K562 (cell line): ENCODE data around the gene HSBP1L1. TPM values are rescaled to one million over a fixed set of nuclear protein-coding genes. Genes with fewer than 3 reads are reported as not detected.

Experiments
- CBFA2T3 ChIP-seq: fragments of 450-650 bp; IDR thresholded peaks from 2 replicates; pipeline ENCODE4 v1.6.1; 2017
- ILF3 ChIP-seq: fragments of 450-650 bp; IDR thresholded peaks from 2 replicates; pipeline ENCODE4 v1.6.1; 2018; ENCODE audit warnings: antibody characterized with exemption, mild to moderate bottlenecking, moderate library complexity, borderline replicate concordance
- IRF9 ChIP-seq: fragments of 450-650 bp; IDR thresholded peaks from 2 replicates; pipeline ENCODE4 v1.6.1; 2016; ENCODE audit warnings: missing biosample characterization, missing genetic modification characterization
- MTF1 ChIP-seq: fragments of 250-450 bp; sonication (Bioruptor Pico); IDR thresholded peaks from 2 replicates; pipeline ENCODE4 v1.9.0; 2021; ENCODE audit warnings: moderate library complexity, mild to moderate bottlenecking, inconsistent platforms, borderline replicate concordance
- TFAP4 ChIP-seq: sonication (generic); formaldehyde crosslinking; IDR thresholded peaks from 2 replicates; pipeline ENCODE4 v1.8.0; 2022; ENCODE audit warnings: missing genetic modification reagents, mild to moderate bottlenecking, moderate library complexity, borderline replicate concordance
- ZC3H8 ChIP-seq: fragments of 450-650 bp; IDR thresholded peaks from 2 replicates; pipeline ENCODE4 v1.6.1; 2017
- ZNF23 ChIP-seq: fragments of 250-450 bp; sonication (Bioruptor Pico); IDR thresholded peaks from 2 replicates; pipeline ENCODE4 v1.4.0; 2020; ENCODE audit warnings: mild to moderate bottlenecking
- ZNF785 ChIP-seq: fragments of 250-450 bp; sonication (Bioruptor Pico); IDR thresholded peaks from 2 replicates; pipeline ENCODE4 v1.4.0; 2020; ENCODE audit warnings: mild to moderate bottlenecking
- polyA plus RNA-seq, 8 experiments: library from polyadenylated mRNA; depleted of rRNA in 4 of 8; stranded (reverse) in 5 of 8; unstranded in 3 of 8; fragments of >200 nt; fragmentation: Nextera tagmentation in 2 of 8; fragmentation: Illumina TruSeq in 1 of 8; extraction: Ambion mirVana in 2 of 8; extraction: Trizol in 1 of 8; gene quantifications; 2 replicates each; pipeline versions ENCODE4 v1.2.1 to v1.2.3, GENCODE V29; 2011 to 2014; ENCODE audit warnings: inconsistent platforms in 1 of 8, missing spikeins in 1 of 8
- total RNA-seq, 7 experiments: library from RNA; depleted of rRNA in 6 of 7; stranded (reverse); fragments of >200 nt in 6 of 7; fragmentation: Illumina TruSeq in 2 of 7; extraction: Trizol in 2 of 7; gene quantifications; 2 replicates each; pipeline versions ENCODE4 v1.2.1 to v1.2.3, GENCODE V29; 2011 to 2021; ENCODE audit warnings: low replicate concordance in 1 of 7
- TF ChIP-seq, protein P1 (sequence below): fragments of 250-450 bp; sonication (Bioruptor Pico); IDR thresholded peaks from 2 replicates; pipeline ENCODE4 v1.8.0; 2022; ENCODE audit warnings: moderate library complexity, mild to moderate bottlenecking, inconsistent platforms

Gene HSBP1L1
- total and polyA plus RNA-seq, 9 of the 15 experiments (the other 6 are each of a cell fraction or from before 2014, with no cell fraction given): 0.24 to 0.36 TPM; not detected in 7

DNA sequence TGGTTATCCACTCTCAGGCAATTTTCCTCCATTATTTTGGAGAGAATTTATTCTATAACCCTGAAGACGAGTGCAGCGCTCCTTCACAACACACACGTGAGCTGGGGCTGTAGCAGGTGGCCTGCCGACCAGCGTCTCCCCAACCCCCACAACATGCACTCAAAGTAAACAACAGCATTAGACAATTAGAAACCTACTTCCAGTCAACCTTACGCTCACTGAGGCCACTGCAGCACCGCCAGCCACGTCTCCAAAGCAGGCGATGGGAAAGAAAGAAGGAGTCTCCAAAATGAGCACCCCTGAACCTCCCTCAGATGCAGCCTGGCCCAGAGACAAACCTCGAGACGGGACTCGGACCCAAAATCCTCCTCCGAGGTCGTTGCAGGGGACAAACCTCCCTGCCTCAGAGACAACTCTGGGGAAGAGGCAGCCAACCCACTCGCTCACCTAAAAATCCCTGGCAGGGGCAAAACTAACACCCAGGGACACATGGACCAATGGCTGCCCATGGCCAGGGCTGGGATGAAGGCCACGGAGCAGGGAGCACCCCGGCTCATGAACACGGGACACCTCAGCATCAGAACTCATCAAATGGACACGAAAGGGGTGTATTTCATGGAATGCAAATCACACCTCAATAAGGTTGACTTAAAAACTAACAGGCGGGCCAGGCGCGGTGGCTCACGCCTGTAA, 15.6 kb upstream of the HSBP1L1 start (continued):
- TF ChIP-seq TFAP4 (no peak), ILF3 (no peak), ZNF23 (CRISPR knock-in tag) (no peak), MTF1 (CRISPR knock-in tag) (no peak), CBFA2T3 (no peak), IRF9 (tag) (no peak), ZC3H8 (no peak), ZNF785 (no peak)
- TF ChIP-seq, protein P1, sequence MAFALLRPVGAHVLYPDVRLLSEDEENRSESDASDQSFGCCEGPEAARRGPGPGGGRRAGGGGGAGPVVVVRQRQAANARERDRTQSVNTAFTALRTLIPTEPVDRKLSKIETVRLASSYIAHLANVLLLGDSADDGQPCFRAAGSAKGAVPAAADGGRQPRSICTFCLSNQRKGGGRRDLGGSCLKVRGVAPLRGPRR: no peak
- TF ChIP-seq, all 486 proteins: peak for 0
